Neuron (in vitro differentiated cells): ENCODE measurements around the gene KCNH1.

Experiments used
- H2AFZ ChIP-seq: one replicate; pipeline ENCODE4 v1.6.1; 2013; ENCODE audit warnings: low read depth, mild to moderate bottlenecking, inconsistent platforms, low read length, moderate library complexity
- H3K27me3 ChIP-seq: one replicate; pipeline ENCODE4 v1.6.1; 2013; ENCODE audit warnings: low read length; ENCODE audit not compliant: insufficient read depth
- H3K36me3 ChIP-seq: one replicate; pipeline ENCODE4 v1.6.1; 2013; ENCODE audit warnings: low read length; ENCODE audit not compliant: insufficient read depth
- H3K4me1 ChIP-seq: one replicate; pipeline ENCODE4 v1.6.1; 2013; ENCODE audit warnings: low read length; ENCODE audit not compliant: insufficient read depth
- H3K4me3 ChIP-seq: 2 replicates; pipeline ENCODE4 v1.5.1; 2013; ENCODE audit warnings: mild to moderate bottlenecking, low read length, moderate library complexity
- H3K9me3 ChIP-seq: one replicate; pipeline ENCODE4 v1.6.1; 2013; ENCODE audit warnings: low read length

Gene KCNH1

GRCh38 chr1:210645582-210646257 lies 488.2 kb downstream of the KCNH1 start:
- no peaks in the 10 kb centered on the region for H3K27me3 ChIP-seq
- H3K4me1 ChIP-seq: no peaks in the 10 kb centered on the region
- no peak overlapping the region for H2AFZ ChIP-seq
- no peaks in the 10 kb centered on the region for H3K9me3 ChIP-seq
- H3K4me3 ChIP-seq: no peak overlapping the region
- no peaks in the 10 kb centered on the region for H3K36me3 ChIP-seq

- Histone ChIP-seq H3K9me3 (no peaks in the 10 kb centered on the region), H3K4me3 (no peak overlapping the region), H2AFZ (no peak overlapping the region), H3K27me3 (no peaks in the 10 kb centered on the region), H3K36me3 (no peaks in the 10 kb centered on the region), H3K4me1 (no peaks in the 10 kb centered on the region)
Measured at GRCh38 chr1:210641582-210641981, 492.4 kb downstream of the KCNH1 start.

GRCh38 chr1:210635108-210635507 lies 498.8 kb downstream of the KCNH1 start:
- no peak overlapping the region for H3K4me3 ChIP-seq
- no peaks in the 10 kb centered on the region for H3K36me3 ChIP-seq
- no peaks in the 10 kb centered on the region for H3K27me3 ChIP-seq
- no peak overlapping the region for H2AFZ ChIP-seq
- no peaks in the 10 kb centered on the region for H3K9me3 ChIP-seq
- peaks cover 7% of the 10 kb centered on the region for H3K4me1 ChIP-seq

GRCh38 chr1:210633636-210634035 lies 500.3 kb downstream of the KCNH1 start:
- no peaks in the 10 kb centered on the region for H3K36me3 ChIP-seq
- H3K4me3 ChIP-seq: no peak overlapping the region
- H3K4me1 ChIP-seq: peaks cover 7% of the 10 kb centered on the region
- H2AFZ ChIP-seq: no peak overlapping the region
- H3K9me3 ChIP-seq: no peaks in the 10 kb centered on the region
- no peaks in the 10 kb centered on the region for H3K27me3 ChIP-seq

GRCh38 chr1:210633140-210633539 lies 500.8 kb downstream of the KCNH1 start:
- H3K4me1 ChIP-seq: peaks cover 7% of the 10 kb centered on the region
- no peaks in the 10 kb centered on the region for H3K27me3 ChIP-seq
- H3K36me3 ChIP-seq: no peaks in the 10 kb centered on the region
- H2AFZ ChIP-seq: no peak overlapping the region
- no peaks in the 10 kb centered on the region for H3K9me3 ChIP-seq
- no peak overlapping the region for H3K4me3 ChIP-seq

- no peaks in the 10 kb centered on the region for H3K36me3 ChIP-seq
- peaks cover 7% of the 10 kb centered on the region for H3K4me1 ChIP-seq
- H3K4me3 ChIP-seq: no peak overlapping the region
- H3K27me3 ChIP-seq: no peaks in the 10 kb centered on the region
- H2AFZ ChIP-seq: no peak overlapping the region
- H3K9me3 ChIP-seq: no peaks in the 10 kb centered on the region
Measured at GRCh38 chr1:210631399-210631798, 502.5 kb downstream of the KCNH1 start.

GRCh38 chr1:210629276-210629675 lies 504.7 kb downstream of the KCNH1 start:
- no peaks in the 10 kb centered on the region for H3K36me3 ChIP-seq
- H3K27me3 ChIP-seq: no peaks in the 10 kb centered on the region
- H3K9me3 ChIP-seq: no peaks in the 10 kb centered on the region
- H3K4me1 ChIP-seq: peaks cover 4% of the 10 kb centered on the region
- H3K4me3 ChIP-seq: no peak overlapping the region
- no peak overlapping the region for H2AFZ ChIP-seq

GRCh38 chr1:210627755-210628154 lies 506.2 kb downstream of the KCNH1 start:
- Histone ChIP-seq H3K4me1 (no peaks in the 10 kb centered on the region), H3K4me3 (no peak overlapping the region), H3K27me3 (no peaks in the 10 kb centered on the region), H2AFZ (no peak overlapping the region), H3K9me3 (no peaks in the 10 kb centered on the region), H3K36me3 (no peaks in the 10 kb centered on the region)
